DND-41 (cell line): ENCODE data around the gene TRPM5.

Source experiments
- ATAC-seq: fragments of 200-7000 bp; cut with Tn5 transposase; 3 replicates; pipeline ENCODE4 v1.9.1; 2021; ENCODE audit warnings: low read depth; ENCODE audit not compliant: insufficient read depth
- DNase-seq: peaks from one replicate; pipeline ENCODE4 v3.0.0-alpha.2; 2020
- H2AFZ ChIP-seq: 2 replicates; pipeline ENCODE4 v1.6.0; 2012; ENCODE audit warnings: low read depth, low read length
- H3K27ac ChIP-seq: 2 replicates; pipeline ENCODE4 v1.5.1; 2012; ENCODE audit warnings: low read length, inconsistent platforms
- H3K27me3 ChIP-seq: fragments of 200-600 bp; sonication (generic); 2 replicates; pipeline ENCODE4 v1.6.0; 2012; ENCODE audit warnings: low read length, mild to moderate bottlenecking, inconsistent platforms; ENCODE audit not compliant: insufficient read depth, poor library complexity
- H3K36me3 ChIP-seq: 2 replicates; pipeline ENCODE4 v1.5.1; 2012; ENCODE audit warnings: low read length, inconsistent platforms; ENCODE audit not compliant: insufficient read depth
- H3K4me1 ChIP-seq: 2 replicates; pipeline ENCODE4 v1.5.1; 2012; ENCODE audit warnings: mild to moderate bottlenecking, low read length; ENCODE audit not compliant: insufficient read depth
- H3K4me2 ChIP-seq: 2 replicates; pipeline ENCODE4 v1.6.0; 2012; ENCODE audit warnings: mild to moderate bottlenecking, moderate library complexity, low read length, inconsistent platforms; ENCODE audit not compliant: insufficient read depth
- H3K4me3 ChIP-seq, 2 experiments: fragments of 200-600 bp in 1 of 2; shearing (Covaris generic) in 1 of 2; 2 replicates each; pipeline ENCODE4 v1.5.1; 2012 to 2016; ENCODE audit warnings: inconsistent platforms in 2 of 2, low read length in 2 of 2, mild to moderate bottlenecking in 2 of 2, low read depth in 1 of 2, moderate library complexity in 1 of 2
- H3K79me2 ChIP-seq: 2 replicates; pipeline ENCODE4 v1.6.0; 2012; ENCODE audit warnings: low read length, inconsistent platforms; ENCODE audit not compliant: insufficient read depth
- H3K9ac ChIP-seq: 2 replicates; pipeline ENCODE4 v1.6.0; 2012; ENCODE audit warnings: low read depth, mild to moderate bottlenecking, inconsistent platforms, low read length, moderate library complexity
- H3K9me3 ChIP-seq: 2 replicates; pipeline ENCODE4 v1.5.1; 2012; ENCODE audit warnings: low read length, moderate library complexity, mild to moderate bottlenecking, inconsistent platforms; ENCODE audit not compliant: insufficient read depth, severe bottlenecking
- H4K20me1 ChIP-seq: 2 replicates; pipeline ENCODE4 v1.6.0; 2012; ENCODE audit warnings: low read length; ENCODE audit not compliant: insufficient read depth
- EZH2 ChIP-seq: IDR thresholded peaks from 3 replicates; pipeline ENCODE4 v1.6.1; 2012; ENCODE audit warnings: borderline replicate concordance, low read depth, mild to moderate bottlenecking, moderate library complexity, low read length, inconsistent platforms; ENCODE audit not compliant: severe bottlenecking
- TF ChIP-seq, protein P1 (sequence below): IDR thresholded peaks from 2 replicates; pipeline ENCODE4 v1.5.1; 2012; ENCODE audit warnings: borderline replicate concordance, low read length, moderate library complexity, mild to moderate bottlenecking; ENCODE audit not compliant: poor library complexity, severe bottlenecking; ENCODE audit errors: extremely low read depth

TRPM5 gene

DNA sequence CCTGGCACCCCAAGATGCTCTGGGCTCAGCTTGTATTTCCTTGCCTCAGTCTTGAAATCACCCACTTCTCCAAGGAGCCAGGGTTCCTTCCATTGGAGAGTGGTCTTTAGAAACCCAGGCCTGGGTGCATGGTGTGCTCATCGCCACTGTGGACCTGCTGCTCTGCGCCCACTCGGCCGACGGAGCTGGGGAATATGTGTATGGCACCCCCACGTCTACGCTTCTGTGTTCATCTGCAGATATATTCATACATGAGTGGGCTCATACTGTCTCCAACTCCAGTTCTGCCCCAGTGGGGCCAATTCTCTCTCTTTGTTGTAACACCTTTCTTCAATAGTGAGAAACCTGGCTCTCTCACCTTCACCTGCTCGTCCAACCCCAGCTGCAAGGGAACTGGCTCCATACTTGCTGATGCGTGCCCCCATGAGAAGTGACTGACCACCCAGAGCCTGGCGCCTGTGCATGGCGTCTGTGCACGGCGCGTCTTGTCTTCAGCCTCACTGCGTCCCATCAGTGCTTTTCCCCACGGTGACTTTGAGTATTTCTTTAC lies 40.3 kb upstream of the TRPM5 start:
- DNase-seq (no peak), ATAC-seq (no peak)
- H3K27me3 ChIP-seq: no peaks in the 10 kb centered on the region
- no peak overlapping the region for H2AFZ ChIP-seq
- H3K9ac ChIP-seq: no peak overlapping the region
- H3K79me2 ChIP-seq: no peaks in the 10 kb centered on the region
- H3K4me1 ChIP-seq: no peaks in the 10 kb centered on the region
- H3K27ac ChIP-seq: no peak overlapping the region
- H4K20me1 ChIP-seq: no peaks in the 10 kb centered on the region
- no peak for TF ChIP-seq EZH2
- TF ChIP-seq, protein P1, sequence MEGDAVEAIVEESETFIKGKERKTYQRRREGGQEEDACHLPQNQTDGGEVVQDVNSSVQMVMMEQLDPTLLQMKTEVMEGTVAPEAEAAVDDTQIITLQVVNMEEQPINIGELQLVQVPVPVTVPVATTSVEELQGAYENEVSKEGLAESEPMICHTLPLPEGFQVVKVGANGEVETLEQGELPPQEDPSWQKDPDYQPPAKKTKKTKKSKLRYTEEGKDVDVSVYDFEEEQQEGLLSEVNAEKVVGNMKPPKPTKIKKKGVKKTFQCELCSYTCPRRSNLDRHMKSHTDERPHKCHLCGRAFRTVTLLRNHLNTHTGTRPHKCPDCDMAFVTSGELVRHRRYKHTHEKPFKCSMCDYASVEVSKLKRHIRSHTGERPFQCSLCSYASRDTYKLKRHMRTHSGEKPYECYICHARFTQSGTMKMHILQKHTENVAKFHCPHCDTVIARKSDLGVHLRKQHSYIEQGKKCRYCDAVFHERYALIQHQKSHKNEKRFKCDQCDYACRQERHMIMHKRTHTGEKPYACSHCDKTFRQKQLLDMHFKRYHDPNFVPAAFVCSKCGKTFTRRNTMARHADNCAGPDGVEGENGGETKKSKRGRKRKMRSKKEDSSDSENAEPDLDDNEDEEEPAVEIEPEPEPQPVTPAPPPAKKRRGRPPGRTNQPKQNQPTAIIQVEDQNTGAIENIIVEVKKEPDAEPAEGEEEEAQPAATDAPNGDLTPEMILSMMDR: no peak
- peaks cover 12% of the 10 kb centered on the region for H3K9me3 ChIP-seq
- H3K4me3 ChIP-seq: no peak overlapping the region
- no peak overlapping the region for H3K4me2 ChIP-seq
- no peaks in the 10 kb centered on the region for H3K36me3 ChIP-seq

DNA sequence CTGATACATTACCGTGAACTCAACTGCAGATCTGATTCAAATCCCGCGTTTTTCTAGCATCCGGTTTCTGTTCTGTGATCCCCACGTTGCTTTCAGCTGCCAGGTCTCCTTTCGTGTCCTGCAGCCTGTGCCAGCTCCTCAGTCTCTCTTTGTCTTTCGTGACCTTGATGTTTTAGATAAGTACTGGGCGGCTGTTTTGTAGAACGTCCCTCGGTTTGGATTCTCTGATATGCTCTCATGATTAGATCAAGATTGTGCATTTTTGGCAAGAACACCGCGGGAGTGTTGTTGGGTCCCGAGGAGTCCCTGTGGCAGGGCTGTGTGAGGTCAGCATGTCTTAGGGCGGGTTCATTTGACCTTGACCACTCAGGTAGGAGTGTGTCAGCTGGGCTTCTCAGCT lies 39.1 kb upstream of the TRPM5 start:
- H4K20me1 ChIP-seq: no peaks in the 10 kb centered on the region
- H3K4me1 ChIP-seq: no peaks in the 10 kb centered on the region
- H3K9ac ChIP-seq: no peak overlapping the region
- H3K9me3 ChIP-seq: peaks cover 9% of the 10 kb centered on the region
- no peaks in the 10 kb centered on the region for H3K79me2 ChIP-seq
- H3K27me3 ChIP-seq: no peaks in the 10 kb centered on the region
- no peak overlapping the region for H3K4me3 ChIP-seq
- H3K27ac ChIP-seq: no peak overlapping the region
- DNase-seq (no peak), ATAC-seq (no peak)
- no peak overlapping the region for H3K4me2 ChIP-seq
- TF ChIP-seq, protein P1: no peak
- TF ChIP-seq EZH2: no peak
- no peak overlapping the region for H2AFZ ChIP-seq
- no peaks in the 10 kb centered on the region for H3K36me3 ChIP-seq

DNA sequence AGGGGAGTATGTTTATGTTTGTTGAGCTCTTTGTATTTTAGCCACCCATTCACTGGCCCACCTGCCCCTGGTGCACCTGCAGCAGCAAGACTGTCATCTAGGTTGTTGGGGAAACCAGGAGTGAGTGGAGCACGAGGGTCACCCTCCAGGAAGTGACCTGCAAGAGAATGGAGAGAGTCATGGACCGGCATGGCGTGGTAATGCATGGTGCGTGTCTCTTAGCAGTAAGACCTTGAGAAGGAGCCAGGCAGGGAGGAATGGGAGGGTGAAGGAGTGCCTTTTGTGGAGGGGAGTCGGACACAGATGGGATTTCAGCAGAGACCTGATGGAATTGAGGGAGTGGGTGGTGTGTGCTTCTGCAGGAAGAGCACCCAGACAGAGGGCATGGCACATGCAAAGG lies 38.4 kb upstream of the TRPM5 start:
- DNase-seq: no peak
- Histone ChIP-seq H3K36me3 (no peaks in the 10 kb centered on the region), H3K27me3 (no peaks in the 10 kb centered on the region), H3K4me2 (no peak overlapping the region), H3K9ac (no peak overlapping the region), H3K9me3 (peaks cover 4% of the 10 kb centered on the region), H3K27ac (no peak overlapping the region), H2AFZ (no peak overlapping the region), H3K4me1 (no peaks in the 10 kb centered on the region), H3K79me2 (no peaks in the 10 kb centered on the region), H3K4me3 (no peak overlapping the region), H4K20me1 (no peaks in the 10 kb centered on the region)
- TF ChIP-seq, protein P1: no peak
- TF ChIP-seq EZH2: no peak
- ATAC-seq: no peak

DNA sequence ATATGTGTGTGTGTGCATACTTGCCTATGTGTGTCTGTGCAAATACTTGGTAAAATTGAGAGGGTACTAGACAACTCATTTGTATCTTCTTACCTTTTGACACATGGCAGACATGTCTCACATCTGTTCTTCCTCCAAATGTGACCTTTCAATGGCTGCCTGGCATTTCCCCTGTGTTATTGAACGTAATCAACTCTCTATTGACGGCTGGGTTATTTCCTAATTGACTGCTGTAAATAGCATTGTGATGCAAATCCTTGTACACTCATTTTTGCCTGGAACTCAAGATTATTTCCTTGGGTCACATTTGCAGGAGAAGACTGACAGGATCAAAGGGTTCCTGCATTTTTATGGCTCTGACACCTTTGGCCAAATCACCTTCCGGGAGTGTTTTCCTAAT lies 37.9 kb upstream of the TRPM5 start:
- no peak for ATAC-seq
- no peak overlapping the region for H3K9ac ChIP-seq
- no peak overlapping the region for H2AFZ ChIP-seq
- no peaks in the 10 kb centered on the region for H3K79me2 ChIP-seq
- H3K4me3 ChIP-seq: no peak overlapping the region
- no peaks in the 10 kb centered on the region for H3K27me3 ChIP-seq
- no peak overlapping the region for H3K27ac ChIP-seq
- H3K4me2 ChIP-seq: no peak overlapping the region
- peaks cover 3% of the 10 kb centered on the region for H3K9me3 ChIP-seq
- no peak for DNase-seq
- TF ChIP-seq, protein P1: no peak
- TF ChIP-seq EZH2: no peak
- no peaks in the 10 kb centered on the region for H3K4me1 ChIP-seq
- H3K36me3 ChIP-seq: no peaks in the 10 kb centered on the region
- H4K20me1 ChIP-seq: no peaks in the 10 kb centered on the region
